ENCODE measurements around the gene SHANK2. TPM values are rescaled to one million over a fixed set of nuclear protein-coding genes. Genes with fewer than 3 reads are reported as not detected.
A peak's percentile ranks its signal among the peaks of the same experiment; 100 is the strongest.

Gene SHANK2
- total RNA-seq, 2 donors from 2014 or later, result 22.3 to 49.6 TPM

DNA sequence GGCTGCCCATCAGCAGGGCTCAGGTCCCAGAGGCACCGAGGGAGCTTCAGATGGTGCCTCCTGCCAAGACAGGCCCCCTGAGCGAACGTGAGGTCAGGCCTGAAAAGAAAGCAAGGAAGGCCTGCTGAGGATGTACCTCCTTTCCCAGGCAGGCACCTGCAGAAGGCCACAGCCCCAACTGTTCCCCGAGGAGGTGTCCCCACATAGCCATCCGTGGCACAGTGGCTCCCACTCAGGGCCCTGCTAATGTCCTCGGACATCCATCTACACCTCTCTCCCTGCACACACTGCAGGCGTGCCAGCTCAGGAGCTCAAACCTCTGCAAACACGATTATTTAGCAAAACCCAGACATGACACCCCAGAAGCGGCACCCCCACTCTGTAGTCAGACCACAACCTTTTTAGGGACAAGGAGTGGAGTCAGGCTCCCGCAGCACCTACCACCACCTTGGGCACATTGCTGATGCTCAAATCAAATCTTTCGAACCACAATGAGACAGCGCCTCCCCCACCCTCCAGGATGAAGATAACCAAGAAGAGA lies 36.9 kb downstream of the SHANK2 start:
- whole genome bisulfite sequencing, 2 experiments (ENCODE audit: insufficient coverage in 1 of 2, insufficient read length in 1 of 2), result 93 to 97% methylated on average over 10 to 12 of the region's 12 CpGs
- Histone ChIP-seq H3K36me3 (ENCODE audit: control insufficient read depth, insufficient read depth, low read length) (no peaks in the 10 kb centered on the region), H3K4me3 (ENCODE audit: low read length) (no peak overlapping the region), H3K27me3 (ENCODE audit: control insufficient read depth, insufficient read depth, low read length, poor library complexity, severe bottlenecking) (no peaks in the 10 kb centered on the region), H3K4me1 (ENCODE audit: control insufficient read depth, insufficient read depth, low read length) (no peaks in the 10 kb centered on the region), H3K9me3 (ENCODE audit: control insufficient read depth, low read length) (no peaks in the 10 kb centered on the region), H3K27ac (ENCODE audit: low read depth, low read length) (no peak overlapping the region), H3K9ac (ENCODE audit: extremely low read depth, low read length, poor library complexity, severe bottlenecking) (no peak overlapping the region)
- Mint-ChIP-seq H3K4me1 (peaks cover 3% of the 10 kb centered on the region), H3K4me3 (no peak overlapping the region), H3K36me3 (ENCODE audit: low read depth) (peaks cover 16% of the 10 kb centered on the region), H3K9me3 (no peaks in the 10 kb centered on the region), H3K27ac (no peak overlapping the region), H3K27me3 (ENCODE audit: insufficient read depth) (no peaks in the 10 kb centered on the region)
- DNase-seq, result no peak
- TF ChIP-seq, protein P1, sequence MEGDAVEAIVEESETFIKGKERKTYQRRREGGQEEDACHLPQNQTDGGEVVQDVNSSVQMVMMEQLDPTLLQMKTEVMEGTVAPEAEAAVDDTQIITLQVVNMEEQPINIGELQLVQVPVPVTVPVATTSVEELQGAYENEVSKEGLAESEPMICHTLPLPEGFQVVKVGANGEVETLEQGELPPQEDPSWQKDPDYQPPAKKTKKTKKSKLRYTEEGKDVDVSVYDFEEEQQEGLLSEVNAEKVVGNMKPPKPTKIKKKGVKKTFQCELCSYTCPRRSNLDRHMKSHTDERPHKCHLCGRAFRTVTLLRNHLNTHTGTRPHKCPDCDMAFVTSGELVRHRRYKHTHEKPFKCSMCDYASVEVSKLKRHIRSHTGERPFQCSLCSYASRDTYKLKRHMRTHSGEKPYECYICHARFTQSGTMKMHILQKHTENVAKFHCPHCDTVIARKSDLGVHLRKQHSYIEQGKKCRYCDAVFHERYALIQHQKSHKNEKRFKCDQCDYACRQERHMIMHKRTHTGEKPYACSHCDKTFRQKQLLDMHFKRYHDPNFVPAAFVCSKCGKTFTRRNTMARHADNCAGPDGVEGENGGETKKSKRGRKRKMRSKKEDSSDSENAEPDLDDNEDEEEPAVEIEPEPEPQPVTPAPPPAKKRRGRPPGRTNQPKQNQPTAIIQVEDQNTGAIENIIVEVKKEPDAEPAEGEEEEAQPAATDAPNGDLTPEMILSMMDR (conservative IDR thresholded peaks at IDR 0.05), result no peak

- TF ChIP-seq, protein P1 (conservative IDR thresholded peaks at IDR 0.05), result no peak
- Mint-ChIP-seq H3K4me1 (peaks cover 3% of the 10 kb centered on the region), H3K27me3 (ENCODE audit: insufficient read depth) (no peaks in the 10 kb centered on the region), H3K4me3 (no peak overlapping the region), H3K9me3 (no peaks in the 10 kb centered on the region), H3K36me3 (ENCODE audit: low read depth) (peaks cover 14% of the 10 kb centered on the region), H3K27ac (no peak overlapping the region)
- H3K36me3 ChIP-seq (ENCODE audit: control insufficient read depth, insufficient read depth, low read length), result no peaks in the 10 kb centered on the region
- no peaks in the 10 kb centered on the region for H3K27me3 ChIP-seq (ENCODE audit: control insufficient read depth, insufficient read depth, low read length, poor library complexity, severe bottlenecking)
- no peaks in the 10 kb centered on the region for H3K9me3 ChIP-seq (ENCODE audit: control insufficient read depth, low read length)
- no peak for DNase-seq
- no peak overlapping the region for H3K27ac ChIP-seq (ENCODE audit: low read depth, low read length)
- H3K4me1 ChIP-seq (ENCODE audit: control insufficient read depth, insufficient read depth, low read length), result no peaks in the 10 kb centered on the region
- no peak overlapping the region for H3K4me3 ChIP-seq (ENCODE audit: low read length)
- WGBS, 2 experiments (ENCODE audit: insufficient coverage in 1 of 2, insufficient read length in 1 of 2), result 93 to 95% methylated on average over 11 to 23 of the region's 23 CpGs
- no peak overlapping the region for H3K9ac ChIP-seq (ENCODE audit: extremely low read depth, low read length, poor library complexity, severe bottlenecking)
Observed at GRCh38 chr11:71214553-71215424, 37.6 kb downstream of the SHANK2 start.

DNA sequence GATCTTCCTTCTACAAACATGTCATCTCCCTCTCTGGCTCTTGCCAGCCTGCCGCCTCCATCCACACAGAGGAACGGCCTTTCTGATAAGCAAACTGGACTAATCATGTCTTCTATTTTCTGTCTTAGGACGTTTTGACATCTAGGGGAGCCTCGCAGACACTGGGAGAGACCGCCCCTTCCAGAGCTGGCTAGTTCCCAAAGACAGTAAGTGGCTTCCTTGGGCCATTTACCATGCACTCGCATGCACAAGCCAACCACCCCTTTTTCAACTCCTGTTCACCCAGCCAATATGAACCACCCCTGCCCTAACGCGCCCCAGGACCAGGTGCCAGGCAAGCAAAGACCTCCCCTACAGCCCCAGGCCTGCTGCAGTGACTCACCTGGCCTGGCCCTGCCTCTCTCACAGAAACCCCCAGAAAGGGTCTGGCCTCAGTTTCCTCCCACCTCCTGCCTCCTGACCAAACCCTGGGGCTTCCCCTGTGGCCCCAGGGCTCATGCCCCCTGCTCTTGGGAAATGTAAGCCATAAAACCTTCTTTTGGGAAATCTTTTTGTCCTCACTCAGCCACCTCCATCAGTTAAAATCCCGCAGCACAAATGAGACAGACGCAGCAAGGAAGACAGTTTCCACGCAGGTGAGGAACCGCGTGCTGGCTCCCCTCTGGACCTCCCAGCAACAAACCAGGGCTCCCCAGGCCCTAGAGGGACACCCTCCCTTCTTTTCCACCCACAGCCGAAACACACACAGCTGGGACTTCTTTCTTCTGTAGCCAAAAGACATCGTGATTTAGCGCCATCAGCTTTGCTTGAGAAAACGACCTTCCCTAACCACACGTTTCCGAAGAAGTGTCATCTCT lies 38.5 kb downstream of the SHANK2 start:
- Histone ChIP-seq H3K4me3 (ENCODE audit: low read length) (no peak overlapping the region), H3K27ac (ENCODE audit: low read depth, low read length) (no peak overlapping the region), H3K27me3 (ENCODE audit: control insufficient read depth, insufficient read depth, low read length, poor library complexity, severe bottlenecking) (no peaks in the 10 kb centered on the region), H3K9me3 (ENCODE audit: control insufficient read depth, low read length) (no peaks in the 10 kb centered on the region), H3K36me3 (ENCODE audit: control insufficient read depth, insufficient read depth, low read length) (no peaks in the 10 kb centered on the region), H3K9ac (ENCODE audit: extremely low read depth, low read length, poor library complexity, severe bottlenecking) (no peak overlapping the region), H3K4me1 (ENCODE audit: control insufficient read depth, insufficient read depth, low read length) (no peaks in the 10 kb centered on the region)
- Mint-ChIP-seq H3K27me3 (ENCODE audit: insufficient read depth) (no peaks in the 10 kb centered on the region), H3K4me1 (peaks cover 3% of the 10 kb centered on the region), H3K9me3 (no peaks in the 10 kb centered on the region), H3K27ac (peak overlapping the region; percentile 45), H3K4me3 (no peak overlapping the region), H3K36me3 (ENCODE audit: low read depth) (peaks cover 17% of the 10 kb centered on the region)
- 88 to 95% methylated on average over 13 to 19 of the region's 19 CpGs for WGBS, 2 experiments (ENCODE audit: insufficient coverage in 1 of 2, insufficient read length in 1 of 2)
- TF ChIP-seq, protein P1 (conservative IDR thresholded peaks at IDR 0.05), result no peak
- peak; percentile 29 for DNase-seq
